ENCODE data around the gene GLTP.

DNA sequence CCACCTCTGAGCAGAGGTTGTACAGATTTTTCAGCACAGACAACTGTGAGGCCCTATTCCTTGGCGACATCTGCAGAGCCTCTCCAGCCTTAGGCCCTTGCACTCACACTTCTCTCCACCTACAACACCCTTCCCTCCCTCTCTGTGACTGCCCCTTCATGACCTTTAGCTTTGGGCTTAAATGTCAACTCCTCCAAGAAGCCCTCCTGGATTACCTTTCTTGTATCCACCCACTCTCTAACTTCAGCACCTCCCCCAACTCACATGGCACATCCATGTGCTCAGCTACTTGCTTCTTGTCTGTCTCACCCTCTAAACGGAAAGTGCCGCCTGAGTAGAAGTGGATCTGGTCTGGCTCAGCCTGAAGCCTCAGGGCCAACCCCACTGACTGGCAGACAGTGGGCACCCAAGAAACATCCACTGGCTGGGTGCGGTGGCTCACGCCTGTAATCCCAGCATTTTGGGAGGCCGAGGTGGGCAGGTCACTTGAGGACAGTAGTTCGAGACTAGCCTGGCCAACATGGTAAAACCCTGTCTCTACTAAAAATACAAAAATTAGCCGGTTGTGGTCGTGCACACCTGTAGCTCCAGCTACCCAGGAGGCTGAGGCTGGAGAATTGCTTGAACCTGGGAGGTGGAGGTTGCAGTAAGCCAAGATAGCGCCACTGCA lies 69.3 kb downstream of the GLTP start:
- TF ChIP-seq, protein P1, sequence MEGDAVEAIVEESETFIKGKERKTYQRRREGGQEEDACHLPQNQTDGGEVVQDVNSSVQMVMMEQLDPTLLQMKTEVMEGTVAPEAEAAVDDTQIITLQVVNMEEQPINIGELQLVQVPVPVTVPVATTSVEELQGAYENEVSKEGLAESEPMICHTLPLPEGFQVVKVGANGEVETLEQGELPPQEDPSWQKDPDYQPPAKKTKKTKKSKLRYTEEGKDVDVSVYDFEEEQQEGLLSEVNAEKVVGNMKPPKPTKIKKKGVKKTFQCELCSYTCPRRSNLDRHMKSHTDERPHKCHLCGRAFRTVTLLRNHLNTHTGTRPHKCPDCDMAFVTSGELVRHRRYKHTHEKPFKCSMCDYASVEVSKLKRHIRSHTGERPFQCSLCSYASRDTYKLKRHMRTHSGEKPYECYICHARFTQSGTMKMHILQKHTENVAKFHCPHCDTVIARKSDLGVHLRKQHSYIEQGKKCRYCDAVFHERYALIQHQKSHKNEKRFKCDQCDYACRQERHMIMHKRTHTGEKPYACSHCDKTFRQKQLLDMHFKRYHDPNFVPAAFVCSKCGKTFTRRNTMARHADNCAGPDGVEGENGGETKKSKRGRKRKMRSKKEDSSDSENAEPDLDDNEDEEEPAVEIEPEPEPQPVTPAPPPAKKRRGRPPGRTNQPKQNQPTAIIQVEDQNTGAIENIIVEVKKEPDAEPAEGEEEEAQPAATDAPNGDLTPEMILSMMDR (conservative IDR thresholded peaks at IDR 0.05; ENCODE audit: low read length), result no peak
- TF ChIP-seq EZH2phosphoT487 (IDR thresholded peaks at IDR 0.05; ENCODE audit: borderline replicate concordance), result no peak
